CD8-positive, alpha-beta memory T cell (primary cell): Measurements from ENCODE around the gene ARHGEF28. TPM values are rescaled to one million over a fixed set of nuclear protein-coding genes. Genes with fewer than 3 reads are reported as not detected.

Experiments used
- CTCF ChIA-PET: fragments of 350-600 bp; sonication (Branson Sonifier 250); formaldehyde crosslinking; loops from one replicate; lab custom pipeline; 2021; ENCODE audit warnings: antibody characterized with exemption; lab: Charles Lee
- POLR2A ChIA-PET: fragments of 350-600 bp; sonication (Branson Sonifier 250); formaldehyde crosslinking; loops from one replicate; lab custom pipeline; 2021; ENCODE audit warnings: antibody characterized with exemption; lab: Charles Lee
- DNase-seq, 5 donors: peaks; one replicate each; pipeline versions ENCODE4 v3.0.0 to v3.0.0-alpha.2; 2020 to 2022; ENCODE audit warnings: mixed read lengths in 1 of 5
- H3K27ac ChIP-seq: one replicate; pipeline ENCODE4 v1.7.0; 2013; ENCODE audit warnings: low read depth, mild to moderate bottlenecking, low read length, moderate library complexity
- H3K27me3 ChIP-seq: 2 replicates; pipeline ENCODE4 v1.7.0; 2013; ENCODE audit warnings: low read length, mild to moderate bottlenecking; ENCODE audit not compliant: insufficient read depth, poor library complexity, severe bottlenecking
- H3K36me3 ChIP-seq: 2 replicates; pipeline ENCODE4 v1.7.0; 2013; ENCODE audit warnings: mild to moderate bottlenecking, low read length, moderate library complexity; ENCODE audit not compliant: insufficient read depth
- H3K4me1 ChIP-seq: 2 replicates; pipeline ENCODE4 v1.7.0; 2013; ENCODE audit warnings: mild to moderate bottlenecking, low read length, moderate library complexity; ENCODE audit not compliant: insufficient read depth
- H3K4me3 ChIP-seq: 2 replicates; pipeline ENCODE4 v1.7.0; 2013; ENCODE audit warnings: mild to moderate bottlenecking, low read length
- H3K9me3 ChIP-seq: 2 replicates; pipeline ENCODE4 v1.7.0; 2013; ENCODE audit warnings: mild to moderate bottlenecking, low read length
- H3K27ac Mint-ChIP-seq, 8 donors: one replicate each; pipeline ENCODE4 v1.8.0; 2020 to 2021; ENCODE audit warnings: mixed read lengths in 8 of 8, mild to moderate bottlenecking in 6 of 8, inconsistent platforms in 3 of 8, moderate library complexity in 3 of 8
- H3K27me3 Mint-ChIP-seq, 2 donors: one replicate each; pipeline ENCODE4 v1.8.0; 2020 to 2021; ENCODE audit warnings: mixed read lengths in 2 of 2, mild to moderate bottlenecking in 1 of 2, moderate library complexity in 1 of 2
- H3K36me3 Mint-ChIP-seq, 3 donors: one replicate each; pipeline ENCODE4 v1.8.0; 2020 to 2021; ENCODE audit warnings: mixed read lengths in 3 of 3, inconsistent platforms in 1 of 3, mild to moderate bottlenecking in 1 of 3
- H3K4me1 Mint-ChIP-seq, 3 donors: one replicate each; pipeline ENCODE4 v1.8.0; 2020 to 2021; ENCODE audit warnings: mixed read lengths in 3 of 3, inconsistent platforms in 1 of 3, mild to moderate bottlenecking in 1 of 3
- H3K4me3 Mint-ChIP-seq, 7 donors: one replicate each; pipeline ENCODE4 v1.8.0; 2020 to 2021; ENCODE audit warnings: mixed read lengths in 7 of 7, mild to moderate bottlenecking in 6 of 7, moderate library complexity in 4 of 7, inconsistent platforms in 2 of 7
- H3K9me3 Mint-ChIP-seq, 5 donors: one replicate each; pipeline ENCODE4 v1.8.0; 2020 to 2022; ENCODE audit warnings: mixed read lengths in 5 of 5, mild to moderate bottlenecking in 3 of 5, moderate library complexity in 2 of 5, inconsistent platforms in 1 of 5
- polyA plus RNA-seq: library from polyadenylated mRNA; unstranded; fragments of 300-500 nt; fragmentation: Illumina TruSeq; gene quantifications from one replicate; pipeline ENCODE4 v1.2.3, GENCODE V29; 2021
- total RNA-seq, 2 experiments: library from RNA; stranded (reverse); gene quantifications; one replicate each; pipeline ENCODE4 v1.2.3, GENCODE V29; 2021

ARHGEF28 gene
- total and polyA plus RNA-seq, 3 experiments from 2014 or later: 0.24 to 0.28 (median 0.27) TPM

DNA sequence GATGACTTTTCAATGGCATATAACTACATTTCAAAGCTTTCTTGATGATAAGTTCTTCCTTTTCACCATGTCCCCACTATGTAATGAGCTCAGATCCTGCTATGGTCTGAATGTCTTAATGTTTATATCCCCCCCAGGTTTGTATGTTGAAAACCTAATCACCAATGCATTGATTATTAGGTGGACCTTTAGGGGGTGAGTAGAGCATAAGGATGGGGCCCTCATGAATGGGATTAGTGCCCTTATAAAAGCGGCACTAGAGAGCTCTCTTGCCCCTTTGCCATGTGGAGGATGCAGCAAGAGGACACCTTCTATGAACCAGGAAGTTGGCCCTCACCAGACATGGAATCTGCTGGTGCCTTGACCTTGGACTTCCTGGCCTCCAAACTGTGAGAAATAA is 316.8 kb downstream of the ARHGEF28 start:
- H3K27ac ChIP-seq: no peak overlapping the region
- Mint-ChIP-seq H3K36me3 (no peaks in the 10 kb centered on the region), H3K4me1 (no peaks in the 10 kb centered on the region), H3K4me3 (no peak overlapping the region), H3K27ac (no peak overlapping the region), H3K9me3 (peaks cover 2 to 16% (median 6%) of the 10 kb centered on the region in 5 donors), H3K27me3 (peaks cover 10 to 47% of the 10 kb centered on the region in 2 donors)
- H3K4me1 ChIP-seq: no peaks in the 10 kb centered on the region
- DNase-seq: no peak
- POLR2A ChIA-PET: no interaction called here
- H3K36me3 ChIP-seq: no peaks in the 10 kb centered on the region
- peaks cover 3% of the 10 kb centered on the region for H3K9me3 ChIP-seq
- no peak overlapping the region for H3K4me3 ChIP-seq
- CTCF ChIA-PET: no interaction called here
- H3K27me3 ChIP-seq: no peaks in the 10 kb centered on the region

DNA sequence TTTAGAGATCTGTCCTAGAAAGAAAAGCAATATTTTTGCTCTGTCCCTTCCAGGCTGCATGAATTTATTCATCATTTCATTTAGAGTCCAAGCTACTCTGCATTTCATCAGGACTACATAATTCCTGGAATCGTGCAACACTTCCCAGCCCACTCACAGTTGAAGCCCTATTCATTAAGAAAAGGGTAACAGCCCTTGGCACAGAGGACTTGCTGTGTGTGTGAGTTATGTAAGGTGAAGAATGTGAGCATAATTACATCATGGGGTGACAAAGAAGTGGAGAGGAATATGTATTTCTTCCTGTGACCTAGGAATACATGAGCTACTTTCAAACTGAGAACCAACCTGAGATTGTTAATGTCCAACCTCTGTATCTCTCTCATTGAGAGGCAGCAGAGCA is 317.4 kb downstream of the ARHGEF28 start:
- Mint-ChIP-seq H3K4me3 (no peak overlapping the region), H3K27me3 (peaks cover 10 to 47% of the 10 kb centered on the region in 2 donors), H3K36me3 (no peaks in the 10 kb centered on the region), H3K27ac (no peak overlapping the region), H3K4me1 (no peaks in the 10 kb centered on the region), H3K9me3 (peaks cover 2 to 16% (median 6%) of the 10 kb centered on the region in 5 donors)
- H3K9me3 ChIP-seq: peaks cover 3% of the 10 kb centered on the region
- H3K4me3 ChIP-seq: no peak overlapping the region
- DNase-seq: no peak
- no peaks in the 10 kb centered on the region for H3K36me3 ChIP-seq
- no peaks in the 10 kb centered on the region for H3K4me1 ChIP-seq
- no peaks in the 10 kb centered on the region for H3K27me3 ChIP-seq
- H3K27ac ChIP-seq: no peak overlapping the region
- CTCF ChIA-PET: no interaction called here
- POLR2A ChIA-PET: no interaction called here

DNA sequence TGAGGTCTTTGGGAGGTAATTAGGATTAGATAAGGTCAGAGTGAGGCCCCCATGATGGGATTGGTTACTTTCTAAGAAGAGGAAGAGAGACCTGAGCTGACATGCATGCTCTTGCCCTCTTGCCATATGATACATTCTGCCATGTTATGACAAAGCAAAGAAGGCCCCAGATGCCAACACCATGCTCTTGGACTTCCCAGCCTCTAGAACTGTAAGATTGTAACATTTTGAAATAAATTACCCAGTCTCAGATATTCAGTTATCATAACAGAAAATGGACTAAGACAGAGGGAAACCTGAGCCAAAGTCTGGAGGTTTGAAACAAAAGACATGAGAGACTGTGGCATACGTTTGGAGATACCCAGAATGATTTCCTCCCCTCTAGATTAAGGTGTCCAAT is 318.6 kb downstream of the ARHGEF28 start:
- Mint-ChIP-seq H3K4me1 (no peaks in the 10 kb centered on the region), H3K9me3 (peaks cover 2 to 16% (median 6%) of the 10 kb centered on the region in 5 donors), H3K36me3 (no peaks in the 10 kb centered on the region), H3K27me3 (peaks cover 10 to 42% of the 10 kb centered on the region in 2 donors), H3K4me3 (no peak overlapping the region), H3K27ac (no peak overlapping the region)
- Histone ChIP-seq H3K36me3 (no peaks in the 10 kb centered on the region), H3K27ac (no peak overlapping the region), H3K4me1 (no peaks in the 10 kb centered on the region), H3K27me3 (no peaks in the 10 kb centered on the region), H3K9me3 (peaks cover 3% of the 10 kb centered on the region), H3K4me3 (no peak overlapping the region)
- ChIA-PET POLR2A (no interaction called here), CTCF (no interaction called here)
- no peak for DNase-seq

DNA sequence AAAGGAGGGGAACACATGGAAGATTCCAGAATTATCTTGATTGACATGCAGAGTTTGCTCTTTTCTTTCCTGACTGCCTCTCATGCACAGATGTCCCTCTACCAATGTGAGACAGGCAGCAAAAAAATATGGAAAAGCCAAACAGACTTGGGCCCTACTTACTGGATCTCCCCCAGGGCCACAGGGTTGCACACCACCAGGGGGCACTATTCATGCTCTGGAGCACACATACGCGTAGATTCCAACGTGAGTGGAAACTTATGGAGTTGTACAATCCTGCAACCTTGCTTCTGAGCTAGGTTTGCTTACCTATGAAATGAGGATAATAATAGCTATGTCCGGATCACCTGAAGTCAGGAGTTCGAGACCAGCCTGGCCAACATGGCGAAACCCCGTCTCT is 319.5 kb downstream of the ARHGEF28 start:
- H3K4me1 ChIP-seq: no peaks in the 10 kb centered on the region
- no peak for DNase-seq
- Mint-ChIP-seq H3K36me3 (no peaks in the 10 kb centered on the region), H3K4me3 (no peak overlapping the region), H3K9me3 (peaks cover 2 to 16% (median 6%) of the 10 kb centered on the region in 5 donors), H3K4me1 (no peaks in the 10 kb centered on the region), H3K27ac (no peak overlapping the region), H3K27me3 (peaks cover 10 to 43% of the 10 kb centered on the region in 2 donors)
- H3K4me3 ChIP-seq: no peak overlapping the region
- H3K36me3 ChIP-seq: no peaks in the 10 kb centered on the region
- peaks cover 3% of the 10 kb centered on the region for H3K9me3 ChIP-seq
- ChIA-PET POLR2A (no interaction called here), CTCF (no interaction called here)
- no peak overlapping the region for H3K27ac ChIP-seq
- no peaks in the 10 kb centered on the region for H3K27me3 ChIP-seq

- Mint-ChIP-seq H3K4me3 (no peak overlapping the region), H3K27ac (no peak overlapping the region), H3K4me1 (no peaks in the 10 kb centered on the region), H3K27me3 (peaks cover 10 to 41% of the 10 kb centered on the region in 2 donors), H3K36me3 (no peaks in the 10 kb centered on the region), H3K9me3 (peaks cover 2 to 16% (median 6%) of the 10 kb centered on the region in 5 donors)
- no peak for DNase-seq
- H3K36me3 ChIP-seq: no peaks in the 10 kb centered on the region
- no peak overlapping the region for H3K4me3 ChIP-seq
- H3K9me3 ChIP-seq: peaks cover 3% of the 10 kb centered on the region
- H3K27ac ChIP-seq: no peak overlapping the region
- H3K4me1 ChIP-seq: no peaks in the 10 kb centered on the region
- H3K27me3 ChIP-seq: no peaks in the 10 kb centered on the region
- ChIA-PET CTCF (no interaction called here), POLR2A (no interaction called here)
These were observed 320.3 kb downstream of the ARHGEF28 start for GRCh38 chr5:73946278-73946677.

- H3K4me1 ChIP-seq: no peaks in the 10 kb centered on the region
- DNase-seq: no peak
- POLR2A ChIA-PET: no interaction called here
- H3K4me3 Mint-ChIP-seq: no peak overlapping the region
- H3K27me3 ChIP-seq: no peaks in the 10 kb centered on the region
- peaks cover 8 to 33% of the 10 kb centered on the region in 2 donors for H3K27me3 Mint-ChIP-seq
- H3K27ac ChIP-seq: no peak overlapping the region
- peaks cover 2 to 16% (median 6%) of the 10 kb centered on the region in 5 donors for H3K9me3 Mint-ChIP-seq
- CTCF ChIA-PET: no interaction called here
- no peaks in the 10 kb centered on the region for H3K36me3 Mint-ChIP-seq
- H3K4me3 ChIP-seq: no peak overlapping the region
- H3K9me3 ChIP-seq: peaks cover 3% of the 10 kb centered on the region
- H3K27ac Mint-ChIP-seq: no peak overlapping the region
- H3K36me3 ChIP-seq: no peaks in the 10 kb centered on the region
- H3K4me1 Mint-ChIP-seq: no peaks in the 10 kb centered on the region
These were observed 321.1 kb downstream of the ARHGEF28 start for GRCh38 chr5:73946919-73947602.

DNA sequence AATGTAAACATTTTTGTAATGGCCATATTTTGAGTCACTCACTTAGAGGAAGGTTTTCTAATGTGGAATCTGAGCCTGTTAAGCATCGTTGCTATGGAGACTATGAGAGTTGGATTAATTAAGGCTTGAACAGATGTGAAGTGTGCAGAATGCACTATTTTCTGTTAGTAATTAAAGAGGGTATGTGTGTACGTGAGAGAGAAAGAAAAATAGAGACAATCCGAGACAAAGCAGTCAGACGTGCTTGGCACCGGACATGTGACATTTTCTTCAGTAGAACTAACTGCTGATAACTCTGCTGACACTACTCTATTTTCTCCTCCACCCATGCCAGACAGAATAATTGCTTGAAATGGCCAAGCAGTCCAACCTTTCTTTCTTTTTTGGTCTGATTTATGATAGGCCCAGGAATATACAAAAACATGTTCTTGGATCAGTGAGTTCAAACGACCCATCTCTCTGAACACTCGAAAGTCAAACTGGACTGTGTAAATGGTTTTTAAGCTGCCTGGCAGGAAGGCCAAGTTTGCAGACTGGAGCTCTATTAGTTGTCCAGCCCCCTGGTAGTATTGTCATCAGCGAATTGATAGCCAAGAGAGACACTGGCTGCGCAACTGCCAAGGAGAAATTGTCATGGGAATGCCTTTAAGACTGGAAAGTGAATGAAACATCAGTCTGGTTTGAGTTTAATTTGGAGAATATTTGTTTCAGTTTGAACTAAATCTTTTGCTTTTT is 322.1 kb downstream of the ARHGEF28 start:
- H3K4me3 ChIP-seq: no peak overlapping the region
- no peak overlapping the region for H3K27ac ChIP-seq
- Mint-ChIP-seq H3K9me3 (peaks cover 0 to 10% (median 4%) of the 10 kb centered on the region in 5 donors), H3K4me3 (no peak overlapping the region), H3K27me3 (peaks cover 8 to 24% of the 10 kb centered on the region in 2 donors), H3K36me3 (no peaks in the 10 kb centered on the region), H3K4me1 (no peaks in the 10 kb centered on the region), H3K27ac (no peak overlapping the region)
- no peak for DNase-seq
- CTCF ChIA-PET: no interaction called here
- no peaks in the 10 kb centered on the region for H3K36me3 ChIP-seq
- no peaks in the 10 kb centered on the region for H3K27me3 ChIP-seq
- peaks cover 3% of the 10 kb centered on the region for H3K9me3 ChIP-seq
- H3K4me1 ChIP-seq: no peaks in the 10 kb centered on the region
- POLR2A ChIA-PET: no interaction called here

GRCh38 chr5:73948720-73949119 is 322.7 kb downstream of the ARHGEF28 start:
- H3K27ac ChIP-seq: no peak overlapping the region
- H3K36me3 ChIP-seq: no peaks in the 10 kb centered on the region
- Mint-ChIP-seq H3K27me3 (peaks cover 9 to 19% of the 10 kb centered on the region in 2 donors), H3K4me3 (no peak overlapping the region), H3K36me3 (no peaks in the 10 kb centered on the region), H3K27ac (no peak overlapping the region), H3K9me3 (peaks cover 0 to 6% (median 4%) of the 10 kb centered on the region in 5 donors), H3K4me1 (no peaks in the 10 kb centered on the region)
- no peak for DNase-seq
- H3K9me3 ChIP-seq: no peaks in the 10 kb centered on the region
- H3K4me1 ChIP-seq: no peaks in the 10 kb centered on the region
- ChIA-PET CTCF (no interaction called here), POLR2A (no interaction called here)
- no peaks in the 10 kb centered on the region for H3K27me3 ChIP-seq
- H3K4me3 ChIP-seq: no peak overlapping the region
